H1 (cell line): ENCODE data around the gene GLP1R. TPM values are rescaled to one million over a fixed set of nuclear protein-coding genes. Genes with fewer than 3 reads are reported as not detected.

Experiments used
- CBX5 ChIP-seq: fragments of 300-800, 300-1000 bp; sonication (generic); IDR thresholded peaks from 2 replicates; pipeline ENCODE4 v1.7.1; 2016; ENCODE audit warnings: antibody characterized with exemption, low read length, low read depth
- CEBPB ChIP-seq: IDR thresholded peaks from 2 replicates; pipeline ENCODE4 v1.6.1; 2012; ENCODE audit warnings: low read depth, low read length
- CHD1 ChIP-seq: IDR thresholded peaks from 2 replicates; pipeline ENCODE4 v1.6.1; 2012; ENCODE audit warnings: low read depth, low read length, improper control_type of control experiment
- CHD2 ChIP-seq: IDR thresholded peaks from 2 replicates; pipeline ENCODE4 v1.6.1; 2012; ENCODE audit warnings: low read length, improper control_type of control experiment
- CTBP2 ChIP-seq: IDR thresholded peaks from 2 replicates; pipeline ENCODE4 v1.7.0; 2011; ENCODE audit warnings: borderline replicate concordance, mild to moderate bottlenecking, moderate library complexity, mixed read lengths, low read length; ENCODE audit not compliant: insufficient read depth, insufficient read length
- FOSL1 ChIP-seq: IDR thresholded peaks from 2 replicates; pipeline ENCODE4 v1.6.1; 2011; ENCODE audit warnings: mild to moderate bottlenecking, low read depth, low read length, moderate library complexity; ENCODE audit not compliant: insufficient read depth
- GABPA ChIP-seq: IDR thresholded peaks from 2 replicates; pipeline ENCODE4 v1.6.1; 2011; ENCODE audit warnings: mild to moderate bottlenecking, low read length, moderate library complexity, borderline replicate concordance; ENCODE audit not compliant: insufficient read depth
- GTF2F1 ChIP-seq: IDR thresholded peaks from 2 replicates; pipeline ENCODE4 v1.6.1; 2012; ENCODE audit warnings: low read depth, low read length, improper control_type of control experiment, borderline replicate concordance
- JUN ChIP-seq: IDR thresholded peaks from 2 replicates; pipeline ENCODE4 v1.6.1; 2011; ENCODE audit warnings: low read depth, mild to moderate bottlenecking, improper control_type of control experiment, low read length
- MAFK ChIP-seq: IDR thresholded peaks from 2 replicates; pipeline ENCODE4 v1.6.1; 2012; ENCODE audit warnings: low read depth, mild to moderate bottlenecking, improper control_type of control experiment, low read length
- POLR2A ChIP-seq, 2 experiments: IDR thresholded peaks; 1 replicate in 1 of 2; 2 replicates in 1 of 2; pipeline ENCODE4 v1.6.1; 2011; ENCODE audit warnings: low read depth in 2 of 2, low read length in 2 of 2, mild to moderate bottlenecking in 2 of 2; ENCODE audit errors: control extremely low read depth in 1 of 2
- POLR2AphosphoS5 ChIP-seq: IDR thresholded peaks from 2 replicates; pipeline ENCODE4 v1.6.1; 2011; ENCODE audit warnings: low read depth, low read length
- POU5F1 ChIP-seq: IDR thresholded peaks from 2 replicates; pipeline ENCODE4 v1.6.1; 2011; ENCODE audit warnings: low read depth, mild to moderate bottlenecking, low read length, moderate library complexity
- RNF2 ChIP-seq: fragments of 200-900, 300-1000 bp; sonication (generic); IDR thresholded peaks from 2 replicates; pipeline ENCODE4 v1.7.1; 2016; ENCODE audit warnings: borderline replicate concordance, low read depth, mild to moderate bottlenecking, antibody characterized with exemption, low read length; ENCODE audit not compliant: poor library complexity, severe bottlenecking; ENCODE audit errors: missing control alignments
- RXRA ChIP-seq: IDR thresholded peaks from 2 replicates; pipeline ENCODE4 v1.6.1; 2011; ENCODE audit warnings: low read depth, mild to moderate bottlenecking, low read length, moderate library complexity; ENCODE audit not compliant: insufficient read depth
- SIN3A ChIP-seq, 2 experiments: IDR thresholded peaks in 1 of 2; conservative IDR thresholded peaks in 1 of 2; 2 replicates each; pipeline ENCODE4 v1.6.1; 2011 to 2012; ENCODE audit warnings: low read length in 2 of 2, improper control_type of control experiment in 1 of 2, low read depth in 1 of 2, mild to moderate bottlenecking in 1 of 2
- polyA plus RNA-seq, 7 experiments: library from polyadenylated mRNA; depleted of rRNA in 3 of 7; stranded (reverse) in 5 of 7; unstranded in 2 of 7; fragments of >200 nt in 5 of 7; fragments of 200-250 nt in 2 of 7; gene quantifications; 1 replicate in 5 of 7; 2 replicates in 1 of 7; 4 replicates in 1 of 7; pipeline versions ENCODE4 v1.2.1 to v1.2.3, GENCODE V29; 2011 to 2013; ENCODE audit warnings: missing spikeins in 2 of 7, mixed read lengths in 2 of 7
- total RNA-seq: library from RNA; stranded (reverse); fragmentation: NEBNext Ultra II Directional; extraction: Animal tissue kit (Norgen Biotek cat#: 25700); gene quantifications from 2 replicates; pipeline ENCODE4 v1.2.1, GENCODE V29; 2021

The GLP1R gene
- total and polyA plus RNA-seq, 2 of the 8 experiments (the other 6 are each of a cell fraction or from before 2014, with no cell fraction given) = 2.6 to 2.7 TPM

DNA sequence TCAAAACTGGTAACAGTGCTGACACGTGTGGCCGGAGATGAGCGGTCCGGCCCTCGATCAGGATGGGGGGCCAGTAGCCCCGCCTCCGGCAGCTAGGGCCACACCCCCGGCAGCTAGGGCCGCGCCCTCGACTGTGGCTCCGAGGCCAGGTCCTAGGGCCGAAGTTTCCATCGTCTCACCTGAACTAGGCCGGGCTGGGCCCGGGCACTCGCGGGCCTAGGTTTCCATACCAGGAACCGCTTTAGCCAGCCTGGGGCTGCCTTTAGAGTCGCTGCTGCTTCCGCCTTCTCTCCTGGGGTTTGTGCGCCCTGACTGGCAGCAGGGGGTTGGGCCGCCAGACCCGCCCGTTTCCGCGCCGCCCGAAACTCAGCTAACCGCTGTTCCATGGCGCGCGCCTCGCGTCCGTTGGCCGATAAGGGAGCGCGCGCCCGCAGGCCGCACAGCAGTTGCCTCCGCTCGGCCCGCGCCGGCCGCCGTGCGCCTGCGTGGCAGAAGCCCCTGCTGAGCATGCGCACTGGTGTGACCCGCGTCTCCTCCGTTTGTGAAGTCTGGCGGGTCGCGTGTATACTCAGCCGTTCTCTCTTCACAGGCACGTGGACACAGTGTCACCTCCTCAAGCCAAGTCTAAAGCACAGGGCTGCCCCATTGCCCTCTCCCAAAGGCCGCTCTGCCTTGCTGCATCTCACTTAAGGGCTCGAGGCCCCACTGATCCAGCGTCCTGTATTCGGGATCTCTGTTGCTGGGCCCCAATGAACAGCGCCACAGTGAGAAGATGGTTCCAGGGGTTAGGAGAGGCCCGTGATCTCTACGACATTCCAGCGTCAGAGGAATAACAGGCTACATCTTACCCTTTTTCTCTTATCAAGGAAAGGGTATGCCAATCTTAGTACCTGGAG lies 66.4 kb downstream of the GLP1R start, which contains the start of gene SAYSD1 (continued):
- TF ChIP-seq SIN3A (conservative IDR thresholded peaks at IDR 0.05 in 1 of 2, IDR thresholded peaks at IDR 0.05 in 1 of 2; ENCODE audit: low read depth in 1 of 2, low read length in 2 of 2) (peak in 1 of 2 experiments; percentile 82; a peak in 2 of 4 replicates), POLR2AphosphoS5 (peak; percentile 58), JUN (no peak), CBX5 (no peak), POU5F1 (no peak), CHD1 (no peak), GTF2F1 (no peak), RXRA (no peak), MAFK (no peak), FOSL1 (peak; percentile 87), CTBP2 (no peak), POLR2A (IDR thresholded peaks at IDR 0.05; ENCODE audit: control extremely low read depth in 1 of 2, low read depth in 2 of 2, low read length in 2 of 2) (peak; percentile 42 to 83), GABPA (no peak), RNF2 (no peak), CEBPB (no peak), CHD2 (no peak)
